ENCODE results near the gene ABCC1. TPM values are rescaled to one million over a fixed set of nuclear protein-coding genes. Genes with fewer than 3 reads are reported as not detected.
"Not testable (repeated sequence)": the region's sequence is repeated elsewhere in the genome, so short reads cannot be mapped to it uniquely, and the experiment has no call there.

The ABCC1 gene
- total and polyA plus RNA-seq, 2 experiments from 2014 or later, result 7.0 to 9.3 TPM

DNA sequence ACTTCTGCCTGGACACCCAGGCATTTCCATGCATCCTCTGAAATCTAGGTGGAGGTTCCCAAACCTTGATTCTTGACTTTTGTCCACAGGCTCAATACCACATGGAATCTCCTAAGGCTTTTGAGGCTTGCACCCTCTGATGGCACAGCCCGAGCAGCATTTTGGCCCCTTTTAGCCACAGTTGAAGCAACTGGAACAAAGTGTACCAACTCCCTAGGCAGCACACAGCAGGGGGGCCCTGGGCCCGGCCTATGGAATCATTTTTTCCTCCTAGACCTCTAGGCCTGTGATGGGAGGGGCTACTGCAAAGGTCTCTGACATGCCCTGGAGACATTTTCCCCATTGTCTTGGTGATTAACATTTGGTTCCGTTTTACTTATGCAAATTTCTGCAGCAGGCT, 32.0 kb downstream of the ABCC1 start:
- Histone ChIP-seq H3K9me2 (replicated peaks; ENCODE audit: insufficient read depth) (no peaks in the 10 kb centered on the region), H3K27ac (no peak overlapping the region), H3K4me2 (no peak overlapping the region), H3K79me2 (peaks cover 13% of the 10 kb centered on the region), H3K4me3 (no peak overlapping the region), H4K20me1 (ENCODE audit: insufficient read depth, poor library complexity, severe bottlenecking) (no peaks in the 10 kb centered on the region), H3K36me3 (replicated peaks; ENCODE audit: insufficient read depth, low read depth) (no peaks in the 10 kb centered on the region), H3K9me3 (ENCODE audit: low read depth) (no peaks in the 10 kb centered on the region), H3K27me3 (no peaks in the 10 kb centered on the region), H2AFZ (no peak overlapping the region), H3K4me1 (ENCODE audit: insufficient read depth) (peaks cover 3% of the 10 kb centered on the region)
- no peak for DNase-seq (ENCODE audit: low spot score)
- TF ChIP-seq EZH2 (IDR thresholded peaks at IDR 0.05; ENCODE audit: borderline replicate concordance) (no peak), EZH2phosphoT487 (IDR thresholded peaks at IDR 0.05; ENCODE audit: low read depth, severe bottlenecking, unreplicated experiment) (no peak)
- TF ChIP-seq, protein P1, sequence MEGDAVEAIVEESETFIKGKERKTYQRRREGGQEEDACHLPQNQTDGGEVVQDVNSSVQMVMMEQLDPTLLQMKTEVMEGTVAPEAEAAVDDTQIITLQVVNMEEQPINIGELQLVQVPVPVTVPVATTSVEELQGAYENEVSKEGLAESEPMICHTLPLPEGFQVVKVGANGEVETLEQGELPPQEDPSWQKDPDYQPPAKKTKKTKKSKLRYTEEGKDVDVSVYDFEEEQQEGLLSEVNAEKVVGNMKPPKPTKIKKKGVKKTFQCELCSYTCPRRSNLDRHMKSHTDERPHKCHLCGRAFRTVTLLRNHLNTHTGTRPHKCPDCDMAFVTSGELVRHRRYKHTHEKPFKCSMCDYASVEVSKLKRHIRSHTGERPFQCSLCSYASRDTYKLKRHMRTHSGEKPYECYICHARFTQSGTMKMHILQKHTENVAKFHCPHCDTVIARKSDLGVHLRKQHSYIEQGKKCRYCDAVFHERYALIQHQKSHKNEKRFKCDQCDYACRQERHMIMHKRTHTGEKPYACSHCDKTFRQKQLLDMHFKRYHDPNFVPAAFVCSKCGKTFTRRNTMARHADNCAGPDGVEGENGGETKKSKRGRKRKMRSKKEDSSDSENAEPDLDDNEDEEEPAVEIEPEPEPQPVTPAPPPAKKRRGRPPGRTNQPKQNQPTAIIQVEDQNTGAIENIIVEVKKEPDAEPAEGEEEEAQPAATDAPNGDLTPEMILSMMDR (IDR thresholded peaks at IDR 0.05; ENCODE audit: poor library complexity), result no peak
- 65% methylated on average over 3 of the region's 3 CpGs for WGBS (ENCODE audit: low lambda C conversion rate, missing lambda C conversion rate)

DNA sequence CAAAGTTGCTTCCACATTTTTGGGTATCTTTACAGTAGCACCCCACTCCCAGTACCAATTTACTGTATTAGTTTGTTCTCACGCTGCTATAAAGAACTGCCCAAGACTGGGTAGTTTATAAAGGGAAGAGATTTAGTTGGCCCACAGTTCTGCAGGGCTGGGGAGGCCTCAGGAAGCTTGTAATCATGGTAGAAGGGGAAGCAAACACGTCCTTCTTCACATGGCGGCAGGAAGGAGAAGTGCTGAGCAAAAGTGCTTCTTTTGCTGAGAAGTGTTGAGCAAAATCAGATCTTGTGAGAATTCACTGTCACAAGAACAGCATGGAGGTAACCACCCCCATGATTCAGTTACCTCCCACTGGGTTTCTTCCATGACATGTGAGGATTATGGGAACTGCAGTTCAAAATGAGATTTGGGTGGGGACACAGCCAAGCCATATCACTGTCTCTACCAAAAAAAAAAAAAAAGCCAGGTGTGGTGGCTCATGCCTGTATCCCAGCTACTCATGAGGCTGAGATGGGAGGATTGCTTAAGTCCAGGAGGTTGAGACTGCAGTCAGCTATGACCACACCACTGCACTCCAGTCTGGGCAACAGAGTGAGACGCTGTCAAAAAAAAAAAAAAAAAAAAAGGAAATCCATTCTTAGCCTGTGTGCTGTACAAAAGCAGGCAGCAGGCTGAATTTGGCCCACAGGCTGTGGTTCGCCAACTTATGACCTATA, 32.9 kb downstream of the ABCC1 start:
- H2AFZ ChIP-seq; H3K9me2 ChIP-seq (replicated peaks; ENCODE audit: insufficient read depth); H4K20me1 ChIP-seq (ENCODE audit: insufficient read depth, poor library complexity, severe bottlenecking); DNase-seq (ENCODE audit: low spot score); H3K4me1 ChIP-seq (ENCODE audit: insufficient read depth); H3K27me3 ChIP-seq; H3K36me3 ChIP-seq (replicated peaks; ENCODE audit: insufficient read depth, low read depth); H3K27ac ChIP-seq; H3K4me2 ChIP-seq; H3K4me3 ChIP-seq; H3K9me3 ChIP-seq (ENCODE audit: low read depth): not testable (repeated sequence)
- H3K79me2 ChIP-seq, result peaks cover 12% of the 10 kb centered on the region
- WGBS (ENCODE audit: low lambda C conversion rate, missing lambda C conversion rate), result 95% methylated on average over 5 of the region's 5 CpGs

DNA sequence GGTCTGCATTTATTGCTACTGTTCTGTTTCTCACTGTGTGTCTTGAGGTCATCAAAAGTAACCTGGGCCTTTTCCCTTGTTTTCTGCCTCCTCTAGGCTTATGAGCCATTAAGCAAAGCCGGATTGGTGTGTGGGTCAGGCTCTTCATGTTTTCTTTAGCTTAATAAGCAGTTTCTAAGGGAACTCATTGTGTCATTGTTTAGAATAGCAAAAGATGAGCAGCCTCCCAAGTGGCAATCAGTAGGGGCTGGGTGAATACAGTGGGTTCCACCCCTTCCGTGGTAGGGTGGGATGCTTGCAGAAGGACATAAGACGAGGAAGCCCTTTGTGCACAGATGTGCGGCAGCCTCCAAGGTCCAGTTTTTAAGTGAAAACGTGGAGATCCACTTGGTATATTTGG, 34.5 kb downstream of the ABCC1 start:
- H3K9me2 ChIP-seq (replicated peaks; ENCODE audit: insufficient read depth), result no peaks in the 10 kb centered on the region
- TF ChIP-seq EZH2phosphoT487 (IDR thresholded peaks at IDR 0.05; ENCODE audit: low read depth, severe bottlenecking, unreplicated experiment), result no peak
- no peak for TF ChIP-seq EZH2 (IDR thresholded peaks at IDR 0.05; ENCODE audit: borderline replicate concordance)
- TF ChIP-seq, protein P1 (IDR thresholded peaks at IDR 0.05; ENCODE audit: poor library complexity), result no peak
- no peaks in the 10 kb centered on the region for H3K36me3 ChIP-seq (replicated peaks; ENCODE audit: insufficient read depth, low read depth)
- H3K4me1 ChIP-seq (ENCODE audit: insufficient read depth), result no peaks in the 10 kb centered on the region
- 68% methylated on average over 5 of the region's 5 CpGs for WGBS (ENCODE audit: low lambda C conversion rate, missing lambda C conversion rate)
- H3K27me3 ChIP-seq, result no peaks in the 10 kb centered on the region
- peaks cover under 1% of the 10 kb centered on the region for H3K79me2 ChIP-seq
- H3K4me2 ChIP-seq, result no peak overlapping the region
- H4K20me1 ChIP-seq (ENCODE audit: insufficient read depth, poor library complexity, severe bottlenecking), result no peaks in the 10 kb centered on the region
- no peaks in the 10 kb centered on the region for H3K9me3 ChIP-seq (ENCODE audit: low read depth)
- DNase-seq (ENCODE audit: low spot score), result no peak
- no peak overlapping the region for H3K27ac ChIP-seq
- no peak overlapping the region for H2AFZ ChIP-seq
- H3K4me3 ChIP-seq, result no peak overlapping the region

DNA sequence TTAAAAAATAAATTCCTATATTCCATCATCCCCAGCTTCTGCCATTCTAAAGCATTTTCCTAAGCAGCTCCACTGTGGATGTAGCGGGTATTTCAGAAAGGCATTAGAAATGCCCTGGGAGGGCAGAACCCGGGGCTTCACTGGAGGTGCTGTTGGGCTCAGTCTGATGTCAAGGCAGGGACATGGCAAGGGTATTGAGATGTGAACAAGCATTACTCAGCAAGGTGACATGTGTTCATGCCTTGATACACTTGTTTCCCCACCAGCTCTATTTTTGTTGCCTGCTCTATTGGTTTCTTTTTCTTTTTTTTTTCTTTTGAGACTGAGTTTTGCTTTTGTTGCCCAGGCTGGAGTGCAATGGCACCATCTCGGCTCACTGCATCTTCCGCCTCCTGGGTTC, 35.7 kb downstream of the ABCC1 start:
- Histone ChIP-seq H3K27me3 (no peaks in the 10 kb centered on the region), H3K4me1 (ENCODE audit: insufficient read depth) (peaks cover 5% of the 10 kb centered on the region), H3K27ac (no peak overlapping the region), H4K20me1 (ENCODE audit: insufficient read depth, poor library complexity, severe bottlenecking) (no peaks in the 10 kb centered on the region), H3K4me3 (no peak overlapping the region), H2AFZ (no peak overlapping the region), H3K79me2 (no peaks in the 10 kb centered on the region), H3K9me3 (ENCODE audit: low read depth) (no peaks in the 10 kb centered on the region), H3K36me3 (replicated peaks; ENCODE audit: insufficient read depth, low read depth) (no peaks in the 10 kb centered on the region), H3K4me2 (no peak overlapping the region), H3K9me2 (replicated peaks; ENCODE audit: insufficient read depth) (no peaks in the 10 kb centered on the region)
- no peak for TF ChIP-seq EZH2 (IDR thresholded peaks at IDR 0.05; ENCODE audit: borderline replicate concordance)
- TF ChIP-seq, protein P1 (IDR thresholded peaks at IDR 0.05; ENCODE audit: poor library complexity), result no peak
- no peak for TF ChIP-seq EZH2phosphoT487 (IDR thresholded peaks at IDR 0.05; ENCODE audit: low read depth, severe bottlenecking, unreplicated experiment)
- no peak for DNase-seq (ENCODE audit: low spot score)
- 95% methylated on average over 4 of the region's 4 CpGs for WGBS (ENCODE audit: low lambda C conversion rate, missing lambda C conversion rate)
